NCI-H774 (cell line): Measurements from ENCODE around the gene CLEC4A.
"Not testable (repeated sequence)": the region's sequence is repeated elsewhere in the genome, so short reads cannot be mapped to it uniquely, and the experiment has no call there.

ENCODE experiments used
- DNase-seq: peaks from one replicate; lab custom pipeline; 2025; lab: John Stamatoyannopoulos, UW

The CLEC4A gene

GRCh38 chr12:8133636-8134397, 10.4 kb downstream of the CLEC4A start:
- not testable (repeated sequence) for DNase-seq

- not testable (repeated sequence) for DNase-seq
Observed at GRCh38 chr12:8134398-8134930, 11.0 kb downstream of the CLEC4A start.

GRCh38 chr12:8141647-8142046, 18.2 kb downstream of the CLEC4A start:
- DNase-seq: not testable (repeated sequence)

GRCh38 chr12:8143261-8143660, 19.8 kb downstream of the CLEC4A start:
- DNase-seq: no peak

- DNase-seq: peak; percentile 1
Observed at GRCh38 chr12:8145754-8146441, 22.5 kb downstream of the CLEC4A start.

GRCh38 chr12:8146442-8146771, 23.0 kb downstream of the CLEC4A start:
- no peak for DNase-seq

- no peak for DNase-seq
Observed at GRCh38 chr12:8154526-8154925, 31.1 kb downstream of the CLEC4A start.

GRCh38 chr12:8156416-8156815, 33.0 kb downstream of the CLEC4A start:
- no peak for DNase-seq

- no peak for DNase-seq
Observed at GRCh38 chr12:8156845-8157244, 33.4 kb downstream of the CLEC4A start, which contains the start of gene ZNF705A. ZNF705A (plus strand) TSS chr12:8157015; CDS start chr12:8172626, 15,611 bp downstream.

- DNase-seq: no peak
Observed at GRCh38 chr12:8157484-8158198, 34.2 kb downstream of the CLEC4A start.

GRCh38 chr12:8172911-8173310, 49.5 kb downstream of the CLEC4A start:
- not testable (repeated sequence) for DNase-seq

- peak; percentile 66 for DNase-seq
Observed at GRCh38 chr12:8179989-8180585, 56.7 kb downstream of the CLEC4A start.

- DNase-seq: not testable (repeated sequence)
Observed at GRCh38 chr12:8181271-8181670, 57.9 kb downstream of the CLEC4A start.

- not testable (repeated sequence) for DNase-seq
Observed at GRCh38 chr12:8182923-8183322, 59.5 kb downstream of the CLEC4A start.

GRCh38 chr12:8183346-8183745, 59.9 kb downstream of the CLEC4A start:
- DNase-seq: not testable (repeated sequence)

- DNase-seq: not testable (repeated sequence)
Observed at GRCh38 chr12:8184206-8184605, 60.8 kb downstream of the CLEC4A start.

GRCh38 chr12:8188088-8188487, 64.7 kb downstream of the CLEC4A start:
- DNase-seq: not testable (repeated sequence)
